Superior temporal gyrus (tissue), 1 donor: Measurements from ENCODE around the gene OR10G3.

Experiments used
- DNase-seq: peaks from one replicate; pipeline ENCODE4 v3.0.0-alpha.2; 2016; ENCODE audit errors: extremely low spot score

Gene OR10G3

DNA sequence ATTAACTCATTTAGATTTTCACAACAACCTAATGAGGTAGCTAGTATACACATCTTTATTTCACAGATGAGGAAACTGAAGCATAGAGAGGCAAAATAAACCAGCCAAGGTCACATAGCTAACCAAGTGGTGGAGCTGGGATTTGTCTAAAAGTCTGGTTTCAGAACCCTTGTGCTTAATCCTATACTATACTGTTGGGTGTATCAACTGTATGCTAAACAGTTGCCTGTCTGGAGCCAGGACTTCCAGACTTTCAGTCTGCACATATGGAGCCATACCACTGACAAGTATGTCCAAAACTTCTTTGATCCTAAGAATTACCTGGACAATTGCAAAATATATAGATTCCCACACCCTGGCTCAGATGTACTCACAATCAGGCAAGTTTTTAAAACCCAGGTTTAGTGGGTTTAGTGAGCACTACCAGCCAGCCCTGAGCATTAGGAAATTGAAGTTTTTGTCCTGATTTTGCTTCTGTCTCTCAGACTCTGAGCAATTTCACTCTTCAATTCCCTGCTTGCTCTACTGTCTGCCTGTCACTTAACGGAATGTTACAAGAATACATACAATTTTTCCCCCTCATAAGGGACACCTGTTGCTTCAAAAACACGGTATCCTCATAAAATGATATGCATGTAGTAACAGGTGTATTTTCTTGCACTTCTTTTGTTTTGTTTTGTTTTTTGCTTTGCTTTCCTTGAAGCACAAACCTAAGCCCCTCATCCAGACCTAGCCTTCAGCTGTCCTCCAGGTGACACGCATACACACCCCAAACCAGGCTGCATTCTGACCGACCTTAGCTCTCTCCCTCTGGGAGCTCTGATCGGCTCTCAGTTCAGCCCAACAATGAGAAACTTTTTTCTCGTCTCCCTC is 44.1 kb downstream of the OR10G3 start:
- no peak for DNase-seq

DNA sequence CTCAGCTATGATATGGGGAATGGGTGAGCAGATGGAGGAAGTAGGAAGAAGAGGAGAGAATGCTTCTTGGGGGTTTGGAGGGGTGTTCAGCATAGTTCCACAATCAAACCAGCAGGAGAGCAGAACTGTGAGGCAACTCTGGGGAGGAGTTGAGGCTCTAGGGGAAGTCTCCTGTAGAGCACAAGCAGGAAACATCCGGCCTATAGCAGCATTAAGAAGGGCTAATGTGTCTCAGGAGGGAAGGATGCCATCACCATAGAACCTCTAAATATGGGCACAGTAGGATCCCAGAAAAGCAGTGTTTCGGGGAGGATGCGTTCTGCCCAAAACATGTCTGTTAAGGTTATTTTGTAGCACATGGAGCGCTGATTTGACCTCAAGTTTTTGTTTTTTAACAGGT is 45.3 kb downstream of the OR10G3 start:
- no peak for DNase-seq

DNA sequence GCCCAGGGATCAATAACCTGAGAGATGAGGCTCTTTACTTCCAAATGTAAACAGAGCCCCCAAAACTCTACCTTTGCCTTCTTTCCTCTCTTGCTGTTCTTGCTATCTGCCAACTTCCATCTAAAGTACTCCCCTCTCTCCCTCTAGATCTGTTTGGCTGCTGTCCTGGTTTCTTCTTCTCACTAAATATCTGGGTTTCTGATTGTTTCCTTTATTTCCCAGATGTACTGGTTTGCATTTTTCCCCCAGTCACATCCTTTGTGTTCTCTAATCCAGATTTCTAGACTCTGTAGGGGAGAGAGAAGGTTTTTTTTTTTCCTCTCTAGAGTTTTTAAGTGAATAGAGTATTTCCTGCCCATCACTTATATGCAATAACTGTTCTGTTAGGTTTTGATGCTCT is 46.6 kb downstream of the OR10G3 start:
- no peak for DNase-seq

DNA sequence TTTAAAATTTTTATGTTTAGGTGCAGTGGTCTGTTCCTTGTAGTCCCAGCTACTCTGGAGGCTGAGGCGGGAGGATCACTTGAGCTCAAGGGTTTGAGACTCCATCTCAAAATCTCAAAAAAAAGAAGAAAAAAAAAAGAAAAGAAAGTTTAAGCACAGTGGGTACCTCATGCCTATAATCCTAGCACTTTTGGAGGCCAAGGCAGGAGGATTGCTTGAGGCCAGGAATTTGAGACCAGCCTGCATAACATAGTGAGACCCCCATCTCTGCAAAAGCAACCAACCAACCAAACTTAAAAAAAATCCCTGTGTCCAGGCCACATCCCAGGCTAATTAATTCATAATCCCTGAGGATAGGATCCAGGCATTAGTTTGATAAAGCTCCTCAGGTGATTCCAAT is 50.4 kb downstream of the OR10G3 start:
- no peak for DNase-seq

DNA sequence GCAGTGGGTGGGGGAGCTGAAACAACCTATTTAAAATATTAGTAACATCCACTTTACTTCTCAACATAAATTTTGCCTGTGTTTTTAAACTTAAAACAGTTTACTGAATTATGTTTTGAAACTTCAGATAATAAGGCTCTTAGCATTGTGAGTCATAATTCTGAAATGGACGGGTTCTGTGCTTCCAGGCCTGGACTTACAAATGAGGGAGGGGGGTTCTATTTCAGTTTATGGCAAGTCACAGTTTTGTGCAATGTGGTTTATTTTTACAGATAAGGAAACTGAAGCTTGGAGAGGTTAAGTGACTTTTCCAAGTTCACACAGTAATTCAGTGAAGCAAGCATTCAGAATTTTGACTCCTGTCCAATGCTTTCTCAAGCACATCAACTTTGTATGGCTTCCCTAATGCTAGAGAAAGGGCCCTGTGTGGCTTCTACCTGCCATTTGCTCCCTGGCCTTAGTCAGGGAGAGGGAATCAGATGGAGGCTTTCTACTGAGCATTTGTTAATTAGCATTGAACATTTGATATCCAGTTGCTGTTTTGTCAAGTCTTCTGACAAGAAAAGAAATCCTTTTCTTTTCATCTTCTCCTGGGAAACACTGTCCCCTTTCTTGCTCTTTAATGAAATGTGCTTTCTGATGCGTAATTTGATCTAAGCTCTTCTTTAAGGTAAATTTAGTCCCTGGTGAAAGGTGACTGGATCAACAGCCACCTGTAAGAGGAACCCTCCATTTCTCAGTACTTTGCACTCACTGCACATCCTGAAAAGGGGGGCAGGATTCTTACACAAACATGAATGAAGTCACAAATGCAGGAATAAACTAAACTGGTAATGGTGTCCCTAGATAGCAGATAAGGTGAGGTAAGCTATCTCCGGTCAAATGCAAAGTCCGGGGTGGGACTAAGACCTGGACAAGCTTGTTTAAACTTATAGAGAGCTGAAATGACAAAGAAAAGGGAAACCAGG is 51.2 kb downstream of the OR10G3 start:
- DNase-seq, result no peak

DNA sequence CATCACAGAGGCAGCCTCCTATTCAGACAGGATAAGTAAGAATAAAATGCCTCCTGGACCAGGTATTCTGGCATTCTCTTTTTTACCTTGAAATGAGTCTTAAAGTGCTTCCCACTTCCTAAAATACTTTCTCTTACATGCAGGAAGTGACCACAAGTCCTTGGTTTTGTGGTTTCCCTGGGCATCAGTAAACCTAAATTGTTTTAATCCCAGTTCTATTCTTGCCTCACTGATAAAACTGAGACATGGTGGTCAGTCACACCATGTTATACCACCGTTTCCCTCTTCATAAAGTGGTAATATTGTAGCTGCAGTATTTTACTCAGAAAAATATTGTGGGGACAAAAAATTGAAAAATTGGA is 52.6 kb downstream of the OR10G3 start:
- DNase-seq, result no peak

DNA sequence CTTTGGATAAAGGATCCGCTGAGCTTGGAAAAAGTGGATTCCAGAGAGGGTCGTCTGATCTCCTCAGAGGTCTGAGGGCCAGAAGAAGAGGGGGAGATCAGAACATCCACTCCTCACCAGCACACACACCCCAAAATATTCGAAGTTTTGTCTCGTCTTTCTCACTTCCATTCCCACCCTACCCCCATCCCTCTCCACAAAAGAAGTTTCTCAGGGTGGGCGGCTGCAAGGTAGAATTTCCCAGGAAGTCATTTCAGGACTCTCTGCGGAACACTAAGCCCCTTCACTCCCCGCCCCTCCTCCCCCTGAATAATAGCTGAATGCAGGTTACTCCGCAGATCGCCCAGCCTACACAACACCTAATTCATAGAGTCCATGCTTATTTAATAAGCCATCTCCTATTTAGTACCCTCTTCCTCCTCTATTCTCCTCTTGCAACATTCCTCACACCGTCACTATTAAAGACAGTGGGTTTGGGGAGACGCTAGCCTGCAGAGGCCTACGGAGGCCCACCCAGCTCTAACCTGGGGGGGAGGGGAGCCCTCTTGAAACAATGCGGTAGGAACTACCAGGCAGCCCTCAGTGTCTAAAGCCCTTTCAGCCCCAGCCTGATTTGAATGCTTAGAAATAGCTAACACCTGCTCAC is 53.1 kb downstream of the OR10G3 start:
- DNase-seq, result no peak

DNA sequence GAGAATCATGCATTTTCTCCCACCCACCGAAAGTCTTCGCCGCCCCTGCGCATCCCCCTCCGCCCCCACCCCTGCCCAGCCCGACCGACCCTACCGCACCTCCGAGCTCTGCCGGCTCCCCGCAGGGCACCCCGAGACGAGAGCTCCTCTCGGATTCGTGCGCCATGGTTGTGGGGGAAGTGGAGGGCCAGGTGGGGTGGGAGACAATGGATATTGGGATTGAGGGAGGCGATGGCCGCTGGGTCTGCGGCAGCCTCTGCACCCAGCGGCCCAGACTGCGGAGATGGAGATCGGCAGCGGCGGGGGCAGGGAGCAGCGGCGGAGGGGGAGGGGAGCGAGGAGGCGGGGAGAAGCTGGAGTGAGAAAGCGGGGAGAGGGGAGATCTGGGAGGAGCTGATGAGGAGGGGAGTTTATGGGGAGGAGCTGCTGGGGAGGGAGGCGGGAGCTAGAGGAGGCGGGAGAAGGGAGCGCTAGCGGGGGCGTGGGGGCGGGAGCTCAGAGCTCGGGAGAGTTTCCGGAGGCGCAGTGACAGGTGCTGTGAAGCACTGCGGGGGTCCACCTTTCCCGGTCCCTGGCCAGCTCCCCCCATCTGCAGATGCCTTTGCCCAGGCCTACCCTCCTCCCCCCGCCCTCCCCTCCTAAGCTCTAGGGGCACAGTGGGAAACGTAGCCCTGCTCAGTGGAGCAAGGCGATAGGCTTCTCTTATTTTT is 53.8 kb downstream of the OR10G3 start, which contains the start of gene SALL2:
SALL2 (minus strand) TSS at position 385 of the 710 bp plus-strand sequence; CDS start at position 166, 219 bp downstream.
- DNase-seq, result no peak

DNA sequence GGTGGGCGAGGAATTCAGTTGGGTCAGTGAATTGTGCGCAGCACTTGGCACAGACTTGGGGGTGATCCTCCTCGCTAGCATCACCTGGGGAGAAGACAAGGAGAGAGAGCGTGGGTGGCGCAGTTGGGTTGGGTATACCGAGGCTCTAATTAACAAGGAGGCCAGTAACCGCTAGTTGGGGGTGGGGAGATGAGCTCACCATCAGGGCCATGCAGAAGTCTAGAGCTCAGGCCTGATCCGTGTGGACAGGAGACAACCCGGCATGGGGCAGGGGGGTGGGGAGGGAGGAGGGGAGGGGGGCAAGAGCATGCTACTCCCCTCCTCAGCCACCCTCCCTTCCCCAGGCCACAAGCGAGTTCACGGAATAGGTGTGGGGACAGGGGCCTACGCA is 54.3 kb downstream of the OR10G3 start:
- no peak for DNase-seq

DNA sequence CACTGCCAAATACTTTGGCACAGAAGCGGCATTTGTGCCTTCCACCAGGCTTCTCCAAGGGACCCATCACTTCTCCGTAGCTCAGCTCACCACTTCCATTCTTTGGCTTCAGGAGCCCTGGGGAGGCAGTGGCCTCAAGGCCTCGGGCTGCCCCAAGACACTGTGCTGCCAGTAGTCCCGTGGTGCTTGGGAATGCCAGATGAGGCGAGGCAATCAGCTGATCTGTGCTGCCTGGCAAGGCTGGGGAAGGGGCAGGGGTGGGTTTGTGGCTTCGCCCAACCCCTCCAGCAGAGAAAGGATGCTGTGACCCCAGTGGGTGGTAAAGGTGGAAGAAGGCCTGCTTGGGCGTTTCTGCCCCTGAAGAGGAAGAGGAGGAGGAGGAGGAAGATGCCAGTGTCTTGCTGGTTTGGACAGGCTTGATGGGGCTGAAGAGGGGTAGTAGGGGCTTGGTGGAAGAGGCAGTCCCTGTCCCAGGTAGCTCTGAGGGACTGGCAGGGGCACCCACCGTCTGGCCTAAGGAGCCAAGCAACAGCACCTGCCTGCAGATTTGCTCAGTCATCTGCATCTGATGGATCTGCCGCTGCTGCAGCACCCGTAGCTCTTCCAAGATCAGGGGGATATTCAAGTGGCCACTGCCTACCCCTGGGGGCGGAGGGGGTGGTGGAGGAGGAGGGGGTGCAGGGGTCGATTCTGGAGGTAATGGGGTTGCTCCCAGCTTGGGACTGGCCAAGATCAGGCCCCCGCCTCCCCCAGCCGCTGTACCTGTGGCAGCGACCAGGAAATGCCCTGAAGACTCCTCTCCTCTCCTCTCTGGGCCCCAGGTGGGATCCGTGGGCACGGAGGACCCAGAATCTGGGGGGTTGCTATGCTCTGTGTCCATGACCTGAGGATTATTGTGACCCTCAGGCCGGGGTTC is 55.0 kb downstream of the OR10G3 start:
- no peak for DNase-seq

DNA sequence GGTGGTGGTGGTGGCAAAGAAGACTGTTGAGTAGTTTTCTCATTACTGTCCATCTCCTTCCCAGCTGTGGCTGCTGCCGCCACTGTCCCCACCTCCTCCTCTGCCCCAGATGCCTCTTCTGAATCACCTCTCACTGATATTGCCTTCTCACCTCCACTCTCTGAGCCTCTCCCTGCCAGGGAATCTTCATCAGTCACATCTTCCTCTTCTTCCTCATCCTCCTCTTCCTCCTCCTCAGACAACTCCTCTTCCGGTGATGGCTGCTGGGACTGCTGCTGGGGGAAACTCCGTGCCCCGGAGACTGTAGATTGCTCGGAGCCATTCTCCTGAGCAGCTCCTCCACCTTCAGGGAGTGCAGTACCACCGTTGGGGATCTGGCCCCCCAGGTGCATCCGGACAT is 56.7 kb downstream of the OR10G3 start:
- no peak for DNase-seq

DNA sequence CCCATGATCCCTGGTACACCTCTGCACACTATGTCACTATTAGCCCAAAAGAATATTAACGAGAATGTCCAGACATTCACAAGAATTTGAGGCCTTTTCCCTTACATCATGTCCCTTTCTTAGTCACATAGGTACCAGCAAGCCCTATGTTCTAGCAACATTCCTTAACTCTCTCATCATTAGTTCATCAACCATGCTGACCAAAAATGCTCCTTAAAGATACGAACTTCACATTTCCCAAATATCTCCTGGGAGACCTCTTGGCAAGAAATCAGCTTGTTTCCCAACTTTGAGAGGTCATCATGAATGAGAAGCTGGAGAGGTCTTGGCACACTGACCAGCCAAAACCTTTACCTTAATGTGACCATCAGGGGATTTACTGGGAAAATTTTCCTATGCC is 58.4 kb downstream of the OR10G3 start:
- DNase-seq, result no peak

DNA sequence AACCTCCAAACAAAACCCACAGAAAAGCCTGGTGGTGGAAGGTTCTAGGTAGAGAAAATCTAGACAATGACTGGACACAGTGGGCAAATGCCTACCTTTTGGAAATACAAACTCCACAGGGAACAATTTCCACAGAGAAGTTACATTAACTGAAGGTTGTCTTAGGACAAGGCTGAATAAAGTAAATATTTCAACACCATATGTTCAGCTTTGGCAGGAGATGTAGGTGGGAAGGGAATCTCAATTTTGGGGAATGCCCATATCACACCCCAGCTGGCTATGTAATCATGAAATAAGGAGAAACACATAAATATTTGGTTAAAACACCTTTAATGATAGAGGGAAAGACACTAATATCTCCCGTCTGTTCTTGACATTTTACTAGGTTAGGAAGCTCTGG is 59.1 kb downstream of the OR10G3 start:
- no peak for DNase-seq

DNA sequence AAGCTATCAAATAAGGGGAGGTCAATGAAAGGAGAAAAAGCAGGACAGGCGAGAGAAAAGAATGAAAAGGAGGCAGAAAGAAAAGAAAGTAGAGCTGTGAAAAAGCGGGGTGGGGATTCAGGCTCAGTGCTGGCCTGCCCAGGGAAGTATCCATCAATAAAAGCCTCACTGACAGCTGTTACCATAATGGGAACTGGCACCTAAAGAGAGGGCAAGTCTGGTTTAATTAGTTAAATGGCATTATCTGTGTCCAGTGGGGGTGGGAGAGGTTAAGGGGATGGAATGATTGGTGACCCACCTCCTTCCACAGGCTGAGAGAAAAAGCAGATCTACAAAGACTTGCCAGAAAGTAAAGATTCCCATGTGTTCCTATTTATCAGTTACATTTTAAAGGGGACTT is 61.2 kb downstream of the OR10G3 start:
- no peak for DNase-seq
